Measurements from ENCODE around the gene SMIM41.
A peak's percentile ranks its signal among the peaks of the same experiment; 100 is the strongest.

Gene SMIM41

DNA sequence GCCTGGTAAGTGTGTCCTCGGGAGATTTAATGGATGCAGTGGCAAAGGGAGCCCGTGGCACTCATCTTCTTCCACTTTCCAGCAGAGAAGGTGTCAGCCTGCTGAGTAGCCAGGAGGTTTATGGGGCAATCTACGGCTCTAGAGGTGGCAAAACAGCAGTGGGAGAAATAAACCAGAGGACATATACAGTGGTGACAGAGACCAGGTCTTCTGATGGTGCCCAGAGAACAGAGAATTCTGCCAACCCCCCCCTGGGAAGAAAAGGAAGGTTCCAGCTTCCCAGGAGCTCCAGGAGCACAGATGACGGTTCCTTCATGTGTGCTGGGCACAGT is 43.0 kb downstream of the SMIM41 start:
- no peak for DNase-seq (ENCODE audit: low read depth in 3 of 3)

DNA sequence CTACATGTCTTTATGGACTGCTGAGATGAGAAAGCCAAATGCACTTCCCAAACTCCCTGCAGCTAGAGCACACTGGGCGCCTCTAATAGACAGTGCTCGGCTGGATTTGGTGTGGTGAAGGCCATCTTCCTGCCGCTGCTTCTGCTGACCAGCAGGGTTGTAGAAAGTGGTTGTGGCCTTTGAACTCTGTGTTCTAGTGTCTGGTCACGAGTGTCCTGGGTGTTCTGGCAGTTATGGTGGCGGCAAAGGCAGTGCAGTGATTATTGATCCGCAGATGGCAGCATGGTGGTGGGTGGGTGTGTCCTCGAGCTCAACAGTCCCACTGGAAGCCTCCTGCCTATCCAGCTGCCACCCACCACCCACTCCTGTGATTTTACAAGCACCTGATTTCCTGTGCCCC is 43.4 kb downstream of the SMIM41 start:
- DNase-seq (ENCODE audit: low read depth in 3 of 3), result no peak

DNA sequence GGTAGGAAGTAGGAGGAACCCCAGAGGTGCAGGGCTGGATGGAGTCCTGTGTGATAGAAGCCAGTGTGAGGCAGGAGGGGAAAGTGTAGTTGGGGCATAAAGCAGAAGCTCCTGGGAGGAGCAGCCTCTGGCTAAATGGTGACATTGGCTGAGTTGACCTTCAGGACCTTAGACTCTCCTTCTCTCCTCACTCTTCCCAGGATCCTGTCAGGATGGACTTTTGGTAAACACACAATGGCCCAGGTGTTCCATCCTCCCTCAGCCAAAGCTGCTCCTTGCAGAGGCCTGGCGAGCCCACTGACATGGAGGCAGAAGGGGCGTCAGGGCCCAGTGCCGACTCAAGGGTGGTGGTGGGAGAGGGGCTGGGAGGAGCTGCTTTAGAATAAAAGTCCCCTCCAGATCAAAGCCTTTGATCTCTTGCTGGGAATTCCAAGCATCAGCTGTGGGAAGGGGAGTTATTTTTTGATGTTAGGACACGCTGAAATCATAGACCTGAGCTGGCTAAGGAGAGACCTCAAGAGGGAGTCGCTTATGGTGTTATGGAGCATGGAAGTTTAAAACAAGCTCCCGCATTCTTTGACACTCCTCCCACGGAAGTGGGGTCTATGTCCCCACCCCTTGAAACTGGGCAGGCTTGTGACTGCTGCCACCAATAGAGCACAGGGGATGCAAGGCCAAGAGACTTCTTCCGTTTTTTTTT is 44.1 kb downstream of the SMIM41 start:
- no peak for DNase-seq (ENCODE audit: low read depth in 3 of 3)

DNA sequence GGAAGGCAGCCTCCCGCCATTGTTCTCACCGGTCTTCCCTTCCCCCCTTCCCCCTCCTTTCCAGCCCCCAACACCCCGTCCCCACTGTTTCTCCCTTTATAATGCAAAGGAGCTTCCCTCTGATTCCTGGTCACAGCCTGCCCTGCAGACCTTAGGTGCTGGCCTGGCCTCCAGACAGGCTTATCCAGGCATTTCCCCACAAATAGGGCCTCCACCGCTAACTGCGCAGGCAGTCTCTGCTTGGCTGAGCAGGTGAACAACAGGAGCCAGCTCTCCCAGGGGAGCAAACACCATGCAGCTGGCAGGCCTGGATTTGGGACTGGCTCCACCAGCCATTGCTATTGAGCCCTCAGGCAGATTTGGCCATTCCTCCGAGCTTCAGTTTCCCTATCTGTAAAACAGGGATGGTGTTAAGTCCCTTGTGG is 46.0 kb downstream of the SMIM41 start:
- DNase-seq (ENCODE audit: low read depth in 3 of 3), result no peak

DNA sequence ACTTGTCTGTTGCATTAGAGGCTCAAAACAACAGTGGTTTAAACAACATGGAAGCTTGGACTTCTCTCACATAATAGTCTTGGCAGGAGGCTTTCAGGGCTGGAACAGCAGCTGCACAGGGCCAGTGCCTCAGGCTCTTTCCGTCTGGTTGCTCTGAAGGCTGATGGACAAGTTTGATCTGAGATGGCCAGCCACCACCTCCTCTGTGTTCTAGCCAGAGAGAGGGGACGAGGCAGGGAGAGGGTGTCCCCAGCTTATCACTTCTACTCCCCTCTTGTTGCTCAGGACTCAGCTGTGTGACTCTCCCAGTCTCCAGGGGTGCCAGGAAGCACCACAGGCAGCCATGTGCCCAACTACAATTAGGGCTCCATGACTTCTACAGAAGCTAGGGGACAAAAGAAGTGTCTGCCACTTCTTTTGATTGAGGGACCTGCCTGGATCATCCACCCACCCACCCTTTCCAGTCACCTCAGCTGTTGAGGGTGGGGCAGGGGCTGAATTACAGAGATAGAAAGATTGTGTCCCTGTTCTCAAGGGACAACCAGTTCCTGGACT is 46.6 kb downstream of the SMIM41 start:
- no peak for DNase-seq (ENCODE audit: low read depth in 3 of 3)

DNA sequence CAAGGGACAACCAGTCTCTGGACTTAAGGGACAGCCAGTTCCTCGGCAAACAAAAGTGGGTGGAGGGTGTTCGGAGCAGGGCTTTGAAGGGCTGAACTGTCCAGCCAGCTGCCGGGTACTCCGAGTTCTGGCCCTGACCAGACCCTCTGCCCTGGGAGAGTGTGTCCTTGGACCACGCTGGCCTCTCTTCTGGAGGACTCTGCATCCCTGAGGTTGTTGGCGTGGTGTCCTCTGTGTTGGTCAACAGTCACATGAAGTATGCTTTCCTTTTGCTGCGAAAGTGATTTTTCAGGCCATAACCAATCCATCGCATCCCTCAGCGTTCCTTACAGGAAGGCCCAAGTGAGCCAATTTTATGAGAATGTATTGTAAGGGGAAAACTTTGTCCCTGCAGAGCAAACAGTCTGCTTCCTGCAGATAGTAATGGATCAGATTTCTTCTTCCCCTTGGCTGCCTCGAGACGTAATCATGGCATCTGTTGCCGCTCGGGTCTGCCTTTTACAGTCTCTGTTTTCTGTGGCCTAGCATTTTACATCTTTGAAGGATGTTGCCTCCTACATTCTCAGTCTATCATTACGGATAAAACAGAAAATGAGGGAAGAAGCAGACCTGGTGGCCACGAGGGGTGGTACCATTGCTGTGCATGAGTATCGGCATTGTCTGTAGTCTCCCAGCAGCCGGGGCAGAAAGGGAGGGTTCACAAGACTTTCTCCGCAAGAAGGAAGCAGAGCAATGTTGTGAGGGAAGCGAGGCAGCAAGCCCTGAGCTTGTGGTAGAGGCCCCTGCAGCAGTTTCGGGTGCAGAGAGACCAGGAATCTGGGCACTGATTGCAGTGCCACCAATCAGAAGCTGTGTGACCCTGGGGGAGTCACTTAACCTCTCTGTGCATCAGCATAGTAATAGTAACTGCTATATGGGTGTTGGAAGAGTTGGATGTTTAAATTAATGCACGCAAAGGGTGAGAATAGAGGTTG is 47.4 kb downstream of the SMIM41 start:
- no peak for DNase-seq (ENCODE audit: low read depth in 3 of 3)

DNA sequence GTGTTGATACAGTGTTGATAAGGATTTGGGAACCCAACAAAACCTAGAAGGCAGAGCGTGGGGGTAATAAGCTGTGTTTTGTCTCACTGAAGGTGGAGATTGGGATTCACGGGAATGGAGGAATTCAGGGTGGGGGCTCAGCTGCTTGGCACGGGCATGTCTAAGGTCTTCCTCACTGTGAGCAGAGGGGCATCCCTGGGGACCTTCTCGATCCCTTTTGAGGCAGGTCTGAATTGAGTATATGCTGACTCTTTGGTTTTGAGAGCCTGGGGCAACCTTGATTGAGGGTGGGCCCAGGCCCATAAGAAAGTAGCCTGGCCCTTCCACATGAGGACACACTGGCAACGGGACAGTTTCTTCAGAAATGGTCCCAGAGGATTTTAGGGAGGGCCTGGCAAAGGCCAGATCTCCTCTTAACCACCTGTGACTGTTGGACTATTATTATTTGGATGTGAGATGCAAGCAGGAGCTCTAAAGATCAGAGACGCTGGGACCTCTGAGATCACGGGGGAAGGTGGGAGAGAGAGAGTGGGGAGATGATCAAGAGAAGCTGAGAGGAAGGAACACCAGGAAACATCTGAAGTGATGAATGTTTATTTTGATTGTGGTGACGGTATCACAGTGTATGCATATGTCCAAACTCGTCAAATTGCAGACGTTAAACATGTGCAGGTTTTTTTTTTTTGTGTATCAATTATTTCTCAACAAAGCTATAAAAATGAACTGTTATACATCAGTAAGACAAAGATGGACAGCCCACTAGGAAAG is 48.4 kb downstream of the SMIM41 start:
- no peak for DNase-seq (ENCODE audit: low read depth in 3 of 3)

DNA sequence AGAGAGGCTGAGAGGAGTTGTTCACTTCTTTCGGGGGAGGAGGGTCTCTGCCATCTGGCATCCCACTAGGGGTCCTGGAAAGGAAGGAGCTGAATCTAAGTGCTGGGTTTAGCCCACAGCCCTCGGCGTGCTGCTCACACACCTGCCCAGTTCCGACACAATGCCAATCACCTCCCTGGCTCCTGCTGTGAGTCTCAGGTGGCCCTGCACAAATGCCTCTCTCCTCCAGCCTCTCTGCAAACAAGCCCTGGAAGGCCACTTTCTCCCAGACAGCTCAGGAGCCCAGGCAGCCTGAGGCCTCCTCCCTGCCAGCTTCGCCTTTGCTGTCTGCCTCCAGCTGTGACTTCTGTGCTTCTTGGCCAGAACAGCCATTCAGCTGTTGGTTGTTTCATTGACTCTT is 51.2 kb downstream of the SMIM41 start:
- DNase-seq (ENCODE audit: low read depth in 3 of 3), result no peak

DNA sequence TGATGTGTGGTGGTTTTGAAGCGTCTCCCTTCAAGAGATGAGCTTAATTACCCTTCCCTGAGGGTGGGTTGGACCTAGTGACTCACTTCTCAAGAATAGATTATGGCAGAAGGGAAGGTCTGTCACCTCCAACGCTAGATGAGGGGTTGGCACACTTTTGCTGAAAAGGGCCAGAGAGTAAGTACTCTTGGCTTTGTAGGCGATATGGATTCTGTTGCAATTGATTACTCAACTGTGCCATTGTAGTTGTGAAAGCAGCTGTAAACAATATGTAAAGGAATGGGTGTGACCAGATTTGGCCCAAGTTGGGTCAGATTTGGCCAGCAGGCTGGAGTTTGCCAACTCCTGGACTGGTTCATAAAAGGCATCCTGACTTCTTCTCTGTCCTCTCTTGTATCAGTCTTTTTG is 53.3 kb downstream of the SMIM41 start:
- no peak for DNase-seq (ENCODE audit: low read depth in 3 of 3)

DNA sequence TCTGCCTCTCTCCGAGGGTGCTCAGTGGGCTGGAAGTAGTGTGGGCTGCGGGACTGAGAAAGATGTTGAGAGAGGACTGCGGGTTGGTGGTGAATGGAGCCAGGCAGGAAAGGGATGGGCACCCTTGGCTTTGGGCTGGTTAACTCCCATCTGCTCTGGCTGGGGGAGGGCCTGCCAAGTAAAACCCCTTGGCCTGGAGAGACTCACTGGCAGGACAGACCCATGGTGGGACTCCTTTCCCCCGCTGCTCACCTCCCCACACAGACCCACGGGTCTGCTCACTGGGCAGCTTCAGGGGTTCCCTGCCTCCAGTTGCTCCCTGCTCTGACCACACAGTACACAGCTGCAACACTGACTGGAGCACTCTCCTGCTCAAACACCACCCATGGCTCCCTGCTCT is 58.2 kb downstream of the SMIM41 start:
- no peak for DNase-seq (ENCODE audit: low read depth in 3 of 3)

DNA sequence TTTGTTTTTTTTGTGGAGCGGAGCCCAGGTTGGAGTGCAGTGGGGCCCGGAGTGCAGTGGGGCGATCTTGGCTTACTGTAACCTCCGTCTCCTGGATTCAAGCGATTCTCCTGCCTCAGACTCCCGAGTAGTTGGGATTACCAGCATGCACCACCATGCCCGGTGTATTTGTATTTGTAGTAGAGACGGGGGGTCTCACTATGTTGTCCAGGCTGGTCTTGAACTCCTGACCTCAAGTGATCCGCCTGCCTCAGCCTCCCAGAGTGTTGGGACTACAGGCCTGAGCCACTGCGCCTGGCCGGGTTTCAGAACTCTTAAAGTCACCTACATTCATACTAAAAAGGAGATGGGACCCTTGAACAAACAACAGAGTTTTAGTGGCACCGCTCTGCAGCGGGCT is 59.6 kb downstream of the SMIM41 start:
- no peak for DNase-seq (ENCODE audit: low read depth in 3 of 3)

DNA sequence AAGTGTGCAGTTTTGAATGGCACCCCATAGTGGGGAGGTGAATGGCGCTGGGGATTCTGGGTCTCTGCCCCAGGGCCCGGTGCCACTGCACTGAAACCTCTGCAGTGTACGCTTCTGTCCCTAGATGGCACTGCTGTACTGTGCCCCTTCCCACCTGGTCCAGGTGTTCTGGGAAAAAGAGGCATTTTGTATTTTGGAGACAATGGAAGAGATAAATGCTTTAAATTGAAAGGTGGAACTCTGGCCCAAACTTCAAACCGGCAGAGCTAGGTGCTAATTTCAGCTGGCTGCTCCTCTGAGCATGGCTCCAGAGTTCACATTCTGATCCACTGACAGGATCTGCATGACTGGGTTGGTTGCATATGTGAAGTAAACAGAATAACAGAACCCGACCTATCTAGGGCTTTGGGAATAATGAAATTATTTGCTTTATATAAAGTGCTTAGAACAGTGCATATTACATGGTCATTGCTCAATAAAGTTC is 60.1 kb downstream of the SMIM41 start:
- peak in 1 of 3 experiments; percentile 26 for DNase-seq (ENCODE audit: low read depth in 3 of 3)

DNA sequence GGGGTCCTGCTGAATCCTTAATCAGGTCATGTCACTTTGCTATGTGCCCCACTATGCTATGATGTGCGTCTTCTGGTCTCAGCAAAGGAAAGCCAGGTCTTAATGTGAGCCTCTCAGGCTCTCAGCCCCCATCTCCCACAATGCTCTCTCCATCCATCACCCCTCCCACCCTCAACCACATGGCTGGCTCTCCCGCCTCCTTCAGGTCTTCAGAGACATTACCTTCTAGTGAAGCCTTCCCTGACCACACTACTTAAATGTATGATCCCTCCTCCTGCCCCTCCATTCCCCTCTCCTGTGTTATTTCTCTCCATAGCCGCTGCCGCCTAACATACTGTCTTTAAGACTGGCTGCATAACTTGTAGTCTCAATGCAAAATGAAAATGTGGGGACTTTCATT is 61.8 kb downstream of the SMIM41 start:
- no peak for DNase-seq (ENCODE audit: low read depth in 3 of 3)

DNA sequence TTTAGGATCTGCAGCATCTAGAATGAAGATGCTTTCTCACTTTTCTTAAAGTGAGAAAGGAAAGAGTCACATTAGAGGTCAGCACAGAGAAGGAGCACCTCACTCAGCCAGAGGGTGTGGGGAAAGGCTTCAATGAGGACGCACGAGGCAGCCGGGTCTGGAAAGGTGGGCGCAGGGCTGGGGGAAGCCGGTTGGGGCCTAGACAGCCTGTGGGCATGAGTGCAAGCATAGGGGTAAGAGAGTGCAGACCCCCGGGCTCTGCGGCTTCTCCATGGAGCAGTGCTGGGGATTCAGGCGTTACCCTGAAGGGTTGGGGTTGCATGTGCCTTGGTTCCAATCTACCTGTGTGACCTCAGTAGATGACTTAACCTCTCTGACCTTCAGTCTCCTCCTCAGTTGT is 62.4 kb downstream of the SMIM41 start:
- no peak for DNase-seq (ENCODE audit: low read depth in 3 of 3)

DNA sequence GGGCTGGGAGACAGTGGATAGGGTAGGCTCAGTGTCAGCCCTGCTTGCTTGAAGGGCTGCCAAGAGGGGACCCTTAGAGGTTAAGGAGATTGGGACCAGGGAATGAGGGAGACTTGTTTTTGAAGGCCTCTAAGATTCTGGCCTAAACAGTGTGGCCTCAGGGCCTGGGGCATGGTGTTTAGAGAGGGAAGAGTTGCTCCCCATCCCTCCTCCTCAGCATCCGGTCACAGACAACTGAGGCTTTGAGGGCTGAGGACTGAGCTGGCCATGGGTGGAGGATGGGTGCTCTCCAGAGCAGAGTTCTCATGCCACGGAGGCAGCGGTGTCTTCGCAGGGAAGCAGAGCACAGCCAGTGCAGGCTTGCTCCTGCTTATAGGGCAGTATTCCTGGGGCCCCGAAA is 62.9 kb downstream of the SMIM41 start:
- DNase-seq (ENCODE audit: low read depth in 3 of 3), result no peak

DNA sequence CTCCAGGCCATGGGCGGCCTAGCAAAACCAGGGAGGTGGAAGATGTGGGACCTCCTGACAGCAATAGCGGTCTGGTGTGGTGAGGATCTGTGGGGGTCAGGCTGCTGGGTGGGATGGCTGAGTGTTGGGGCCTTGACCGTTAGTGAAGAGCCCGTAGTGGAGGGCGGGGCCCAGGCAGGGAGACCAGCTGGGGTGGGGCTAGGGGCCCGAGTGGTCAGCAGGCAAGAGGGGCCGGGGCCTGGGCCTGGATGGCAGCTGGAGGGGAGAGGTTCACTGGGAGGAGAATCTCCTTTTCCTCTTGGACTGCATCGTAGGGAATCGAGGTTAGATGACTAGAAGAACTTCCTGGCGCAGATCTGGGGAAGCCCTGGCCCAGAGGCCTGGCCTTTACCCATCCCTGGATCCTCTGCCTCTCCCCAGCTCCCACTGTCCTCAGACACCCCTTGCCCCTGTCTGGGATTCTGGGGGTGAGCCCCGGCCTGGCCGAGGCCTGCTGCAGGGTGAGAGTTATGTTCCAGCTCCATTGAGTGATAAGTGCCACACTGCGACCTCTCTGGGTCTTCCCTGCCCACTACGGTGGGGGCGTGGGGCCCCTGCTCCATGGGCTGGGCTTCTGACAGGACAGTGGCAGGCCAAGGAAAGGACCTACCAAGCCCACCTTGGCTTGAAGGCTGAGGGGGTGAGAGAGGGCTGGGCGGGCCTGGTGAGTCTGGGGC is 65.2 kb downstream of the SMIM41 start:
- DNase-seq (ENCODE audit: low read depth in 3 of 3), result no peak

DNA sequence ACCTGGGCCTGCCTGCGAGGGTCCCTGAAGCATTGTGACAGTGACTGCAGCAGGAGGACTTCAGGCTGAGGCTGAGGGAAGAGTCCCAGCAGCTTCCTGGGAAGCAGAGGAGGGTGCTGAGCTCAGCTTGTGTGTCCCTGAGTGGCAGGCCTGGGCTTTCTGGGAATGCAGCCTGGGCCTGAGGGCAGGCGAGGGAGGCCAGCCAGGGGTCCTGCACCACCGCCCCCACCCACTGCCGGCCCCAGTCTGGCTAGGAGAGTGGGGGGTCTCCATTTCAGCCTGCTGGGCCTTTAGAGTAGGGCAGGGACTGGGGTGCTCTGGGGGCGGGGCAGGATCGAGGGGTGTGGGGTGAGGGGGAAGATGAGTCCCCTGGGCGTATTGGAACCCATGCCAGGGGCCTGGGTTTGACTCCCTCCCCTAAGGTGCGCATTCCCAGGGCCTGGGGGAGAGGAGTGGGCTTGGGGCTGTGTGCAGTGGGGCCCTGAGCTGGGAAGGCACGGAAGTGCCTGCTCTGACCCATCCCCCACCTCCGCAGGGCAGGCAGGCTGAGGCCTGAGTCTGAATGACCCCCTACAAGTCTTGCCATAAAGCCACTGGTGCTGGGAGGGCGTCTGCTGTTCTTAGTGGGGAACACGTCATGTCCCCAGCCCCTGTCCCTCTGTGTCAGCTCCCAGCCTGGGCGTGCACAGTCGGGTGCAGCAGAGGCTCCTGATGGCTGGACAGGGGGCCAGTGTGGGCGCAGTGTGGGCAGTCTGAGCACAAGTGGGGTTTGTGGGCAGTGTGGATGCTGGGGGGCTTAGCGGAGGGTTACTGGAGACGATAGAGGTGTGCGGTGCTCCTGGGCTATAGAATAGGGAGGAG is 66.0 kb downstream of the SMIM41 start:
- DNase-seq (ENCODE audit: low read depth in 3 of 3), result no peak

DNA sequence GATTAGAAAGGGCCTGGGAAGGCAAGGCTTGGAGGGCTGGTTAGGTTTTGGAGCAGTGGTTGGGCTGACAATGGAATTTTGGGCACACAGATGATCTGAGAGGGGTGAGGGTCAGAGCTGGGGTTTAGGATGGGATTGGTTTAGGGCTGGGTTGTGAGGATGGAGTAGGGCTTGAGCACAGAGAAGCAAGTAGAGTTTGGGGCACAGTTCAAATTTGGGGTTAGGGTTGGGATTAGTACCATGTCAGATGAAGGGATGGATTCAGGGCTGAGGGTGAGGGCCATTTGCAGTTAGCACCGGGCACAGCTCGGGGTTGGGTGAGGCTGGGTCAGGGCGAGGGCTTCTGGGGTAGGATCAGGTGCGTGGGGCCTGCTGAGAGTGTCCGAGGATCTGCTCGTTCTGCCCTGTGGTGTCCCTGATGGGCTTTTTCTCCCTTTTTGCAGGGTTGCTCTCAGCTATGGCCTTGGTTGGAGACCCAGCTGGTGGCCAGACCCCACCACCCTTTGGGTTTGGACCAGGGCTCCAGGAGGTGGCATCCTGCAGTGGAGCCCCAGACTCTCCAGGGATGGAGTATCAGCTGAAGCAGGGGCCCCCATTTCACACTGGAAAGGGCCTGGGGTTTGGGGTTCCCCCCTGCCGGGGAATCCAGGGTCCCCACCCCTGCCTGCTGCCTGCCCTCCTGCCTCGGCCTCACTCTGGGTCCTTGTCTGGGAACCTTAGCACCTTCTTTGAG is 66.8 kb downstream of the SMIM41 start:
- no peak for DNase-seq (ENCODE audit: low read depth in 3 of 3)

DNA sequence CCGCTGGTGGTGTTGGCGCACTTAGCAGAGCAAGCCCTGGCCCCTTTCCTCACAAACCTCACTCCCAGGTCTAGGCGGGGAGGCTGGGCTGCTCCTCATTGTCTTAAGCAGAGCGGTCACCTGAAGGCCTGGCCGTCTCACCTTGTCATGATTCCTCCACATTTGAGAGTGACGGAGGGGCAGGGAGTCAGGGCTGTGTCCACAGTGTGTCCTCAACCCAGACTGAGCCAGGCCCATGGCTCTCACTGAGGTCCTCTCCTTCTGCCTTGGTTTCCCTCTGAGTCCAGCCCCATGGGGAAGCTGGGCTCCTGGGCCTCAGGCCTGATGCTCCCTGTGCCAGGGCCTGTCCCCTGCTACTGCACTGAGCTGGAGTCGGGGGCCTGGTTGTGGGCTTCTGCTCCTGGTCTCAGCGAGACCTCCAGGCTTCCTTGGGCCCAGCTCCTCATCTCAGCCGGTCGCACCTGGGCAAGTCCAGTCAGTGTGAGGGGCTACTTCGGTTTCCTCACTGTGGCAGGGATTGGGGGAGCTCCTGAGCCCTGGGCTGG is 67.4 kb downstream of the SMIM41 start:
- DNase-seq (ENCODE audit: low read depth in 3 of 3), result no peak
